Glomerular visceral epithelial cell (primary cell): ENCODE measurements around the gene MSH5.
"Not testable (repeated sequence)": the region's sequence is repeated elsewhere in the genome, so short reads cannot be mapped to it uniquely, and the experiment has no call there.

Experiments
- DNase-seq: peaks from one replicate; pipeline ENCODE4 v3.0.0-alpha.2; 2016; ENCODE audit errors: extremely low spot score

The MSH5 gene

DNA sequence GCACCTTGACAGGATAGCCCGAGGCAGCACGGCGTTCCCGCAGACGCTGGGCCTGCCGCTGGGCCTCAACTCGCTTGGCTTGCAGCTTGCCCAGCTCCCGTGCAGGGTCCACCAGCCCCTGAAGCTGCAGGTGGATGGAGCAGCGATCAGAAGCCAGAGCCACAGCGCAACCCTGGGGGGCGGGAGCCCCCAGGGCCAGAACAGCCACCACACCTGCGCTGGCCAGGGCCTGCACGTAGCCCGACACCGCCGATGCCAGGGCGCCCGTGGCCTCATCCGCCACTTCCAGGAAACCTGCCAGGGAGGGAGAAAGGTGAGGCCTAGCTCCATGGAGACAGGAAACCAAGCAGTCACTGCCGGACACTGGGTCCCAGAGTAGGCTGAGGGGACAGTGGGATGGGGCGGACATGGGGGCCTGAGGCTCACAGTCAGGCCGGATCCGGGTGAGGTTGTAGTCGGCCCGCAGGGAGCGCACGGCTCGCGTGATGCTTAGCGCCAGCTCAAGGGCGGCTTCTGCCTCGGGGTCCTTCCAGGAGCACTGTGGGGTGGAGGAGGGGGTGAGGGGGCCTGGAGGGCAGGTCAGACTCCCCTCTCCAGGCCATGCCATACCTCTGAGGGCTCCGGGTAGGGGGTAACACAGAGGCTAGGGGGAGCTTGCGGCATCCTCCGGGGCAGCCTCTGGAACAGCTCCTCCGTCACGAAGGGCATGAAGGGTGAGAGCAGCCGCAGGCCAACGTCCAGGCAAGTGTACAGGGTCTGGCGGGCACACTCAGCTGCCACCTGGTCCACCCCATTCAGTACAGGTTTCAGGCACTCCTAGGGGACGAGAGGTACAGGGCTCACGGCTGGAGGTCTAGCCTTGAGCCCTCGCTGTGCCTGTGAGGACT, 39.4 kb downstream of the MSH5 start:
- no peak for DNase-seq

DNA sequence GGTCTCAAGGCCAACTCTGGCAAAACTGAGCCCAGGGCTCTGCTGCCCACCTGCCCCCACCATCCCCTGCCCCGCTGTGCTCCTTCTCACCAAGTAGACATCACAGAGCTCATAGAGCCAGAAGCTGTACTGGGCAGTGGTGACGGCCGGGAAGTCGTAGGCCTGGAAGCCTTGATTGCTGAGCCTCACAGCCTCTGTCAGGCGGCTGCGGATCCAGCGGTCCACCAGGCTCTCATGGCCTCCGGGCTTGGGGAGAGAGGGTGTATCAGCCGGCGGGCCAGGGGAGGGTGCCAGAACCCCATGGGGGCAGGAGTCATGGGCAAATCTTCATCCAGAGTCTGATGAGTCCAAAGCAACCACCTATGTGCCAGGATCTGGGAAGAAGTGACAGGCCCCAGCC, 40.1 kb downstream of the MSH5 start:
- DNase-seq, result no peak

DNA sequence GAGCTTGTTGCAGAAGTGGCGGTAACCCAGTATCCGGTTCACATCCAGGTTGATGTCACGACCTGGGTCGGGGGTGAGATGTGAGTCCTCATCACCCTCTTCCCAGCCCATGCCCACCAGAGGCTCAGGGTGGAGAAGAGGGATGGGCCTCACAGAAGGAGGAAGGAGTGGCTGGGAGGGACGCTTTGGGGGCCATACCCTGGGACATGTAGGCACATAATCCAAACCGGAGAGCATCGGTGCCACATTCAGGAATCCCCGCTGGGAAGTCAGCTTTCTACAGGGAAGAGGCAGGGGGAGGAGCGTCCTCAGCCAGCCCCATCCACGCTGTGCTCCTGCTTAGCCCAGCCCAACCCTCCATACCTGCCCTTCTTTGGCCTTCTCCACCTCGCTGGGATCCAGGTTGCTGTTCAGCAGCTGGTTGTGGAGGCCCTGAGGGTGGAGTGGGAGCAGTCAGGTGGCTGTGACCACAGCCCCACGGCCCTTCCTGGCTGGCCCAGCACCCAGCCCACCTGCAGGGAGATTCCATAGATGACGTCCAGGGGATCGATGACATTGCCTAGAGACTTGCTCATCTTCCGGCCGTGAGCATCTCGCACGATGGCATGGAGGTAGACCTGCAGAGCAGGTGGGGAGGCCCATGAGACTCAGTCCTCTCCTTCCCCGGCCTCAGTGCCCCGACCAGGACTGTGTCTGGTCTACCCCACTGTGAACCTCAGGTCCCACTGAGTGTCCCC, 40.9 kb downstream of the MSH5 start:
- no peak for DNase-seq

DNA sequence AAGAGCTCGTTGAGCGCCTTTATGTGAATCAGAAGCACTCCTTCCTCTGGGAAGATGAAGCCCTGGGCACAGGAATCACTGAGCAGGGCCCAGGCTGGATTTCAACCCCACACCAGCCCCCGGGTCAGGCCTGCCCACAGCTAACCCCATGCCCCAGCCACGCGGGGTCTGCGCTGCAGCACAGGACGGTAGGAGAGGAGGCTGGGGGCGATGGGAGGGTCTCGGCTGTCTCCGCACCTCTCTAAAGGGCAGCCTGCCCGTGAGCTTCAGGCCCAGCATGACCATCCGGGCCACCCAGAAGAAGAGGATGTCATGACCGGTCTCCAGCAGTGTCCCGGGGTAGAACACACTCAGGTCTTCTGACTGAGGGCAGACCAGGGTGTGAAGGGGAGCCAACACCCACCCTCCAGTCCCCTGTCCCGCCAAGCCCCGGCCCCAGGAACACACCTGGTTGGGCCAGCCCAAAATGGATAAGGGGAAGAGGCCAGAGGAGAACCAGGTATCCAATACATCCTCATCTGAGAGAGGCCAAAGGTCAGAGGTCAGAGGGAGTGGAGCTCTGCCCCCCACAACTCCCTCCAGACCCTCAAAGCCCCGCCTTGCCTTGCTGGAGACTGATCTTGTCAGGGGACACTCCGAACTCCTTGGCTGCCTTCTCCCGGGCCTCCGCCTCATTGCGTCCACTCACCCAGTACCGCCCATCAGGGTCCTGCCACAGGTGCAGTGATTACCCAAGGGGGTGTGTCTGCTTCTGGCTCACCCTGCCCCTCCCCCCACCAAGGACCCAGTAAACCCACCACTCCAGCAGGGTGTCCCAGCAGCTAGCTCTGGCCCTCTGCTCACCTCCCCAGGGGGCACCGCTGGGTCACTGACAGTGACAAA, 41.7 kb downstream of the MSH5 start:
- no peak for DNase-seq

DNA sequence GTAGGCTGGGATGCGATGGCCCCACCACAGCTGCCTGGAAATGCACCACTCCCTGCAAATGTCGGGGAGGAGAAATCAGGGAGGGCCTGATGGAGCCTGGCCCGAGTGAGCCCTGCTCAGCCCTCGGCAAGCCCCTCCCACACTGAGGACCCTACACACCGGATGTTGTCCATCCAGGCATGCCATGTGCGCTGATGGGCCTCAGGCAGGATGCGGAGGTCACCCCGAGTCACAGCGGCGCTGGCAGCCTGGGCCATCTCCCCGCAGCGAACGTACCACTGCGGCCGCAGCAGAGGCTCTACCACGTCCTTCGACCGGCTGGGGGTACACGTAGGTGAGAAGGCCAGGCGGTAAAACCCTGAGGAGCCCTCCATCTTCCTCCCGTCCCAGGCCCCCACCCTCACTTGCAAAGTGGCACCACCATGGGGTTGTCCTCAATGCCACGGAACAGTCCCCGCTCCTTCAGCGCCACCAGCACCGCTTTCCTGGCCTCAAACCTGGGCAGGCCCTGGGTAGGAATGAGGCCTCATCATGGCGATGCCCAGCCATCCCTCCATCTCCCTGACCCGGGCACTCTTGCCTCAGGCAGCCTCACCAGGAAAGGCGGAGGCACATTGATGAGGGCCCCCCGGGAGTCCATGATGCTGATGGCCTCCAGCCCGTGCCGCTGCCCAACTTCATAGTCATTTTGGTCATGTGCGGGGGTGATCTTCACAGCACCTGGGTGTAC, 42.5 kb downstream of the MSH5 start:
- no peak for DNase-seq

DNA sequence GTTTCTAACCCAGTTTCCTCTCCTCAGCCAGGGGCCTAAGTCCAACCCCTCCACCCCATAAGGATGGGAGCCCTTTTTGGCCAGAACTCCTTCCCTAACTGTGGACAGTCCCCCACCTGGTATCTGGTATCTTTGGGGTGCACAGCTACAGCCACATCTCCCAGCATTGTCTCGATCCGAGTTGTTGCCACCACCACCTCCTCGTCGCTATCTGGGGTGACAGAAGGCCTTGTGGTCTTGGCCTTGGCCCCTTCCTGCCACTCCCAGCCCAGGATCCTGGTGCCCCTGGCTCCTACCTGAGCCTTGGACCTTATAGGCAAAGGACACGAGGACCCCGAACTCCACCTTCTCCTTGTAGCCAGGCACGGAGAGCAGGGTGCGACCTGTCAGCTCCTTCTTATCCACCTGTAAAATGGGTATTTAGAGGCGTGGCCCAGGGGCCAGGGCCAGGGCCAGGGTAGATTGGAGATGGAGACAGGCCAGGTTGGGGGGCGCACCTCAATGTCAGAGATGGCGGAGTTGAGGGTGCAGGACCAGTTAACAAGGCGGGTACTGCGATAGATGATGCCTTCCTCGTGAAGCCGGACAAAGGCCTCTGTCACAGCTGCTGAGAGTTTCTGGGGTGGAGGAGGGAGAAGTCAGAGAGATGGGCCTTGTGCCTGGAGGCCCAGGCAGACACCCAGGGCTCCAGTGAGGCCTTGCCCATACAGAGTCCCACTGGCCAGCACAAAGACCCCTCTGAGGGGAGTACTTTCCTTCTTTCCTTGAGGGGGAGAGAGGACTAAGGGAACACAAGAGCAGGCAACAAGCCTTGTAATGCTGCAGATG, 44.5 kb downstream of the MSH5 start:
- DNase-seq, result no peak

DNA sequence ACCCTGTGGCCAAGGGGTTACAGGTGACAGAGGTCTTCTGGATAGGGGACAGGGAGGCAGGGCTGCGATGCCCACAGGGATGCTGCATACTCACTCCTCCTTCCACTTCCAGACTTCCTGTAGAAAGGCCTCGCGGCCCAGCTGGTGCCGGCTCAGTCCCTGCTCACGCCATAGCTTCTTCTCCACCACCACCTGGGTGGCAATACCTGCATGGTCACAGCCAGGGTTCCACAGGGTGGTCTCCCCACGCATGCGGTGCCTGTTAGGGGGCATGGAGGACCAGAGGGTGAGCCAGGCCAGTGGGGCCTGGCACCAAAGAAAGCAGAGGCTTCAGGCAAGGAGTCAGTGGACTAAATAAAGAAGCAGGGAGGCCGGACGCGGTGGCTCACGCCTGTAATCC, 45.7 kb downstream of the MSH5 start:
- no peak for DNase-seq

DNA sequence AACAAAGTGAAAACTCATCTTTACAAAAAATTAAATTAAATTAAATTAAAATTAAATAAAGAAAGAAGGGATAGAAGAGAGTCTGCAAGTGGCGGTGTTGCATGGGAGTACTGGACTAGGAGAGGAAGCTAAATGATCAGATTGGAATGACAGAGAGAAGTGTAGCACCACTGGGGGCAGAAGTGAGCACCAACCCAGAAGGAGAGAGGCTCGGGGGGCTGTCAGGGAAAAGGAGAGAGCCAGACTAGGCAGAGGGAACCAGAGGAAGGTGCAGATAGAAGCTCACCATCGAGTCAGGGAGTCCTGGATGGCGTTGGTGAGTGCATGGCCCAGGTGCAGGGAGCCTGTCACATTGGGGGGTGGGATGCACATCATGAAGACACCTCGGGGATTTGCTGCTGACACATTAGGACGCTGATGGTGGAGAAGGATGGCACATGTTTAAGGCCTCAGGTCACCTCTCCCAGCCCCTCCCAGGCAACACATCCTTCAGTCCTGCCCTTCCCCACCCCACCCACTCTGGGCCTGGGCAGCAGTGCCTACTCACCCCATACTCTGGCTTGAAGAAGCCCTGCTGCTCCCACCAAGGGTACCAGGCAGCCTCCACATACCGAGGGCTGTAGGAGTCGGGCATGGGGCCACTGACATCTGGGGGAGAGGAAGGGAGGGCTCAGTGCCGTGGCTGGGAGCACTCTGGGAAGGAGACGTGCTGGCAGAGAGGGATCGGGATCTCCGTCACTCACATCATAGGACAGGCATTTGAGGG, 51.7 kb downstream of the MSH5 start:
- DNase-seq, result peak; percentile 42

DNA sequence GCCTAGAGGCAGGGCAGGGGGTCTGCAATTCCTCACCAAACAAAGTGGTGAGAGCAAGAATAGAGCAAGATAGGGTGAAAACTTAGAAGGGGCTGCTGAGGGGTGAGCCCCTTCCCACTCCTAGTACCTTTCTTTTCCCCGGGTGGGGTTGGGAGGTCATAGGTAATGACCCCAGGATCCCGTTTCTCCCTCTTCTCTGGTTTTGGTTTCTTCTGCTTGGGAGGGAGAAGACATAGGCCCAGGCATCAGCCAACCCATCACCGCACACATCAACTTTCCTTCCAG, 52.2 kb downstream of the MSH5 start:
- DNase-seq, result no peak

DNA sequence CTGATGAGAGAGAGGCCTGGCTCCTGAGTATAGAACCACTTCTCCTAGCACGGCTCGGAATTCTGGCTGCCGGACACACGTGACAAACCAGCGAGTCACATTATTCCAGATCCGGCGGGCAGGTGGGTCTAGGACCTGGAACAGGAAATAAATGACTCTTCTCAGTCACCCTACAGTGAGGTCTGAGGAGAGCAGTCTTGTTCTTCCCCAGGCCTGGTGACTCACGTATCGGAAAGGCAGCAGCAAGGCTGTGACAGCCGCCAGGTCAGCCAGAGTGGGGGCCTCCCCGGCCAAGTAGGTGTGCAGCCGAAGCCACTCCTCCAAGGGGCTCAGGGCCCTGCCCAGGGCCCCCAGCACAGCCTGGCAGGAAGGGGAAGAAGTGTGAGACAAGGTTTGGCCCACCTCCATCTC, 53.0 kb downstream of the MSH5 start:
- DNase-seq, result peak; percentile 82

DNA sequence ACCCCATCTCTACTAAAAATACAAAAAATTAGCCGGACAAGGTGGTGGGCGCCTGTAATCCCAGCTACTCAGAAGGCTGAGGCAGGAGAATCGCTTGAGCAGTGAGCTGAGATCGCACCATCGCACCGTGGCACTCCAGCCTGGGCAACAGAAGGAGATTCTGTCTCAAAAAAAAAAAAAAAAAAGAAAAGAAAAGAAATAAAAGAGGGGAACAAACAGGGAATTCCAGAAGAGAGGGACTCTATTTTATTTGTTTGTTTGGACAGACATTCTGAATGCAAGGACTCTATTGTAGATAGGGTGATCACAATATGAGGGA, 54.1 kb downstream of the MSH5 start:
- not testable (repeated sequence) for DNase-seq

DNA sequence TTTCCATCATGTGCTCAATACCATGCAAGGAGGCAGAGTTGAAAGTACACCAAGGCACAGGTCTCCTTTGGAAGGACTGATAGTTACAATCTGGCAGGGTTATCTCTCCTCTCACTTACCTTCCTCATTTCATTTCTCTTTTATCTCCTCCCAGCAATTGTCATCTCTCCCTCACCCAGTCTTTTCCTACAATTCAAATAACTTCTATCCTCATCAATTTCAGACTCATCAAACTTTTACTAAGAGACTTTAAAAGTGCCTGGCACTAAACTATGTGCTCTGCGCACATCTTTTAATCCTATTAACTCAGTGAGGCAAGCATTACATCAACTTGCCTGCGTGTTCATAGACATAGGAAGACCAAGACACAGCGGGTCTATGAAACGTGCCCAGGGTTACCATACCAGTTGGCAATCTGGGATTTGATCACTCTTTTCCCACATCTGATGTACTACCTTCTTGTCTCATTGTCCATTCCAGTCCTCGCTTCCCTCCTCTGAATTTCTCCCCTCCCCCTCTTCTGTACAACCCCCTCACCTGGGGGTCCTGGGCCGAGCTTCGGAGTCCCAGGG, 54.6 kb downstream of the MSH5 start:
- peak; percentile 42 for DNase-seq

DNA sequence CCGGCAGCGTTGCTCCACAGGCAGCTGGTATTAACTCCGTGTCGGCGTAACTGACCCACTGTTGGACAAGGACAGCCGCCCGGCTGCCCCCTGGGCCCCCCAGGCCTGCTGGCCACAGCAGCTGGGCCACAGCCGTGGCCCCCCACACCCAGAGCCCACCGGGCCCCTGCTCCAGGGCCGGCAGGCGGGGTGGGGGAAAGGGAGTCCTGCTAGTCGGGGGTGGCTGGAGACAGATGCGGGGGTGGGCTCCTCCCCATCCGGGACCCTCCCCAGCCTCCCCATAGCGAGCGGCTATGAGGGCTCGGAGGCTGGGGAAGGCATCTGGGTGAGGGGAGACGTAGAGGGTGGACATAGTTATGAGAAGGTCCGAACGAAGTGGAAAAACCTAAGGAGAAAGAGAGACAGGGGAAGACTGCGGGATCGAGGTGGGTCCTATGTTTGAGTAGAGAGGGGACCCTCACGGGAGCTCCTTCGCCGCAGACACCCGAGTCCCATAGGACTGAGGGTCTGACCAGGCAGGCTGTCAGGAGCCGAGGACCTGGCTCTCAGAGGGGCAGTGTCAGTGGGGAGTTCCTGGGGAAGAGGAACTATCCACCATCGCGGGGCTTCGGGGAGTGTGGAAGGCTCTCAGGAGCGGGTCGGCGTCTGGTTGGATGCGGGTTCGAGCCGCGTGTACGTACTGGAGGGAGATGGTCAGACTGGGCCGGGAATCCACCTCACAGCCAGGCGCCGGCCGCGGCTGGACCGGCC, 55.2 kb downstream of the MSH5 start:
- no peak for DNase-seq

DNA sequence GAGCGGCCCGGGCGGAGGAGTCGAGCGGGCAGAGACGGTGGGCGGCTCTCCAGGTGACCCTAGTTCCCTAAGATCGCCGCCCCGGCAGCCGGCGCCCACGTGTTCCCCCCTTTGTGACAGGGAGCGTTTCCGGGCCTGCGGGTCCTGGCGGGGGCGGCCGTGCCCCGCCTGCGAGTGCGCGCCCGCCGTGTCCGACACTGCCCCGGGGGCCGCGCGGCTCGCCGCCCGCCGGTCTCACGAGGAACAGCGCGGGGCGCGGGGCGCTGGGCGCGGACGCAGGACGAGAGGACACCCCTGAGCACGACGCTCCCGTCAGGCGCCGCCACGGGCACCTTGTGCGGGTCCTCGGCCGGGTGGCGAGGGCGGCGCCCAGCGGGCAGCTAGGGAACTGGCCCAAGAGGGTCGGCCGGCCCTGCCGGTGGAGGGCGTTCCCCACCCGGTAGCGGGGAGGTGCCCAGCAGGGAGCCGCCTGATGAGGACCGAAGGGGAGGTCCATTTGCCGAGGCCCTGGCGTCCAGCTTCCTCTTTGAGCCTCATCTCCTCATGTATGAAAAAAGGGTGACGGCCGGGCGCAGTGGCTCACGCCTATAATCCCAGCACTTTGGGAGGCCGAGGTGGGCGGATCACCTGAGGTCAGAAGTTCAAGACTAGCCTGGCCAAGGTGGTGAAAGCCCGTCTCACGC, 56.0 kb downstream of the MSH5 start, which contains the start of gene VARS1:
Gene VARS1, minus strand, starts transcription at position 137 of the 683 bp plus-strand sequence. CDS start 535 bp downstream, outside the sequence.
- peak; percentile 93 for DNase-seq

DNA sequence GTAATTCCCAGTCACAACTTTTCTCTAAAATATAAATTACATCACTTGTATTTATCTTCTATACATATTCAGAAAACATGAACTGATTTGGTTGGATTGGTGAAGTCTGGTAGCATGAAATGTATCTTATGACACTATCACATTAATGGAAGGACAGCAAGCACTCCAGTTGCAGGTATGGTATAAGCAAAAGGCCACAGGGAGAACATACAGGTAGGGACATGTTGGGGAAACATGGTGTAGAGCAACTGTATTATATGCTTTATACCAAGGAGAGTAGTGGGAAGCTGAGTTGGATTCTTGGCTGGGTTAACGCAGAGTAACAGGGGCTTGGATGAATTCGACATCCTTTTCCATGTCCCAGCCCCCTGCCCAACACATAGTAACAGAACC, 57.2 kb downstream of the MSH5 start:
- DNase-seq, result no peak

DNA sequence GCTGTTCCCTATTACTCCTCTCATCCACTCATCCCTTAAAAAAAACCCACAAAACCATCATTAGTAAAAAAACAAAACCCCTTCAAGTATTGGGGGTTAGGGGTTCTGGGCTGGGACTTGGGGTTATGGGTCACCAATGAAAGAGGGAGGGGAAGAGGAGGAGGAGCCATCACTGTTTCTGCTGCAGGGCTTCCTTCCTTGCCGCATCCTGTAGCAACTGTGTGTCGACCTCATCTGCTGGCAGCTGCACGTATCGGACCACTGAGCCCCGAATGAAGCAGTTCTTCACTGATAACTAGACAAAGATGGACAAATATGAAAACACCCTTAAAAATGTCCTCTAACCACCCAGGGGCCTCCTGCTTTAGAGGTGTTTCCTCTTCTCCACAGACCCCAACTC, 57.8 kb downstream of the MSH5 start:
- DNase-seq, result no peak

DNA sequence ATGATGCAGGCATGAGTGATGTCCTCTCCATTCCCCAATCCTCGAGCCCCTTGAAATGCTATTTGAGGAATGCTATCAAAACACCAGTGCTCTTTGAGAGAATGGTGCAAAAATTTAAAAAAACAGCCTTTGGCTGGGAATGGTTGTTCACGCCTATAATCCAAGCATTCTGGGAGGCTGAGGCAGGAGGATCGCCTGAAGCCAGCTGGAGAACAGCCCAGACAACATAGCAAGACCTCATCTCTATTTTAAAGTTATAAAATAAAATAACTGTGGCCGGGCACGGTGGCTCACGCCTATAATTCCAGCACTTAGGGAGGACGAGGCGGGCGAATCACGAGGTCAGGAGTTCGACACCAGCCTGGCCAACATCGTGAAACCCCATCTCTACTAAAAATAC, 60.0 kb downstream of the MSH5 start:
- no peak for DNase-seq
